Measurements from ENCODE around the gene HAAO.

DNA sequence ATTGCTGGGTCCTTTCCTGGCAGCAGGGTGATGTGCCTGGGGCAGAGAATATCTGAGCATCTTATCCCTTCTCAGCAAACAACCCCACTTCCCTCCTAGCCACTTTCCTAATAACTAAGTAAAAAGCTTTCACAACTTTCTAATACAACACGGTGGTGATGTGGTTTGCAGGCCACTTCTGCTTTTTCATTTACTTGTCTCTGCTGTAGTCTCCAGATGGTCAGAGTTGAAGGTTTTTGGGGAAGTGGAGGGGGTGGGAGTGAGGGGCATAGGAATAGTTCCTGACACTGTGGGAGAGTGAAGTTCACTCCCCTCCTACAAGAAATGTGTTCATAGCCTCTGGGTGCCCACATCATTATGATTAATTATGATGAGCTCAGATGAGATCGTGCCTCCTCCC is 40.1 kb downstream of the HAAO start:
- TF ChIP-seq, protein P1, sequence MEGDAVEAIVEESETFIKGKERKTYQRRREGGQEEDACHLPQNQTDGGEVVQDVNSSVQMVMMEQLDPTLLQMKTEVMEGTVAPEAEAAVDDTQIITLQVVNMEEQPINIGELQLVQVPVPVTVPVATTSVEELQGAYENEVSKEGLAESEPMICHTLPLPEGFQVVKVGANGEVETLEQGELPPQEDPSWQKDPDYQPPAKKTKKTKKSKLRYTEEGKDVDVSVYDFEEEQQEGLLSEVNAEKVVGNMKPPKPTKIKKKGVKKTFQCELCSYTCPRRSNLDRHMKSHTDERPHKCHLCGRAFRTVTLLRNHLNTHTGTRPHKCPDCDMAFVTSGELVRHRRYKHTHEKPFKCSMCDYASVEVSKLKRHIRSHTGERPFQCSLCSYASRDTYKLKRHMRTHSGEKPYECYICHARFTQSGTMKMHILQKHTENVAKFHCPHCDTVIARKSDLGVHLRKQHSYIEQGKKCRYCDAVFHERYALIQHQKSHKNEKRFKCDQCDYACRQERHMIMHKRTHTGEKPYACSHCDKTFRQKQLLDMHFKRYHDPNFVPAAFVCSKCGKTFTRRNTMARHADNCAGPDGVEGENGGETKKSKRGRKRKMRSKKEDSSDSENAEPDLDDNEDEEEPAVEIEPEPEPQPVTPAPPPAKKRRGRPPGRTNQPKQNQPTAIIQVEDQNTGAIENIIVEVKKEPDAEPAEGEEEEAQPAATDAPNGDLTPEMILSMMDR (IDR thresholded peaks at IDR 0.05) = no peak
- TF ChIP-seq POLR2AphosphoS5 (IDR thresholded peaks at IDR 0.05; ENCODE audit: low read depth, low read length) (no peak), SIN3A (IDR thresholded peaks at IDR 0.05; ENCODE audit: borderline replicate concordance, insufficient read depth, low read depth, low read length) (no peak)
- TF ChIP-seq, protein P2, sequence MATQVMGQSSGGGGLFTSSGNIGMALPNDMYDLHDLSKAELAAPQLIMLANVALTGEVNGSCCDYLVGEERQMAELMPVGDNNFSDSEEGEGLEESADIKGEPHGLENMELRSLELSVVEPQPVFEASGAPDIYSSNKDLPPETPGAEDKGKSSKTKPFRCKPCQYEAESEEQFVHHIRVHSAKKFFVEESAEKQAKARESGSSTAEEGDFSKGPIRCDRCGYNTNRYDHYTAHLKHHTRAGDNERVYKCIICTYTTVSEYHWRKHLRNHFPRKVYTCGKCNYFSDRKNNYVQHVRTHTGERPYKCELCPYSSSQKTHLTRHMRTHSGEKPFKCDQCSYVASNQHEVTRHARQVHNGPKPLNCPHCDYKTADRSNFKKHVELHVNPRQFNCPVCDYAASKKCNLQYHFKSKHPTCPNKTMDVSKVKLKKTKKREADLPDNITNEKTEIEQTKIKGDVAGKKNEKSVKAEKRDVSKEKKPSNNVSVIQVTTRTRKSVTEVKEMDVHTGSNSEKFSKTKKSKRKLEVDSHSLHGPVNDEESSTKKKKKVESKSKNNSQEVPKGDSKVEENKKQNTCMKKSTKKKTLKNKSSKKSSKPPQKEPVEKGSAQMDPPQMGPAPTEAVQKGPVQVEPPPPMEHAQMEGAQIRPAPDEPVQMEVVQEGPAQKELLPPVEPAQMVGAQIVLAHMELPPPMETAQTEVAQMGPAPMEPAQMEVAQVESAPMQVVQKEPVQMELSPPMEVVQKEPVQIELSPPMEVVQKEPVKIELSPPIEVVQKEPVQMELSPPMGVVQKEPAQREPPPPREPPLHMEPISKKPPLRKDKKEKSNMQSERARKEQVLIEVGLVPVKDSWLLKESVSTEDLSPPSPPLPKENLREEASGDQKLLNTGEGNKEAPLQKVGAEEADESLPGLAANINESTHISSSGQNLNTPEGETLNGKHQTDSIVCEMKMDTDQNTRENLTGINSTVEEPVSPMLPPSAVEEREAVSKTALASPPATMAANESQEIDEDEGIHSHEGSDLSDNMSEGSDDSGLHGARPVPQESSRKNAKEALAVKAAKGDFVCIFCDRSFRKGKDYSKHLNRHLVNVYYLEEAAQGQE (IDR thresholded peaks at IDR 0.05; ENCODE audit: insufficient read depth in 1 of 2, low read depth in 2 of 2, low read length in 1 of 2) = no peak
